Astrocyte (in vitro differentiated cells and primary cell): ENCODE measurements around the gene UGT1A10.

Experiments used
- CTCF ChIP-seq: IDR thresholded peaks from 2 replicates; pipeline ENCODE4 v1.5.1; 2011; ENCODE audit warnings: low read depth, mild to moderate bottlenecking, inconsistent platforms, low read length, moderate library complexity; ENCODE audit not compliant: insufficient read depth
- EZH2 ChIP-seq: IDR thresholded peaks from 2 replicates; pipeline ENCODE4 v1.6.1; 2012; ENCODE audit warnings: mild to moderate bottlenecking, low read length, inconsistent platforms; ENCODE audit not compliant: insufficient read depth

- TF ChIP-seq EZH2, result no peak
- TF ChIP-seq CTCF, result no peak
Measured at GRCh38 chr2:233714121-233714520, 77.9 kb downstream of the UGT1A10 start.
